UCSD-AML1 (cell line): ENCODE results near the gene ZNF525.
"Not testable (repeated sequence)": the region's sequence is repeated elsewhere in the genome, so short reads cannot be mapped to it uniquely, and the experiment has no call there.

Experiments used
- DNase-seq: peaks from one replicate; lab custom pipeline; 2025; ENCODE audit not compliant: unreplicated experiment; lab: John Stamatoyannopoulos, UW

ZNF525 gene

GRCh38 chr19:53365134-53365898, at the start of gene ZNF525:
Gene ZNF525 (plus strand): TSS chr19:53365705. CDS start chr19:53372282, 6,577 bp downstream.
- DNase-seq, result peak; percentile 84

GRCh38 chr19:53328967-53329366, 36.5 kb upstream of the ZNF525 start:
- DNase-seq, result no peak

DNA sequence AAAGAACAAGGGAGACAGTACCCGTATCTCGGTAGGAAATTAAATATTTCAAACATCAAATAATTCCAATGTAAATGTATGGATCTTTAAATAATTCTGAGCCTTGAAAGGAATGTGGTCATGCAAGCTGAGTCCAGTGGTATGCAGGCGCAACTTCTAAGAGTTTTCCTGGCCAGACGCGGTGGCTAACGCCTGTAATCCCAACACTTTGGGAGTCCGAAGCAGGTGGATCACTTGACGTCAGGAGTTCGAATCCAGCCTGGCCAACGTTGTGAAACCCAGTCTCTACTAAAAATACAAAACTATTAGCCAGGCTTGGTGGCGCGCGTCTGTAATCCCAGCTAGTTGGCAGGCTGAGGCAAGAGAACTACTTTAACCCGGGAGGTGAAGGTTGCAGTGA, 33.0 kb upstream of the ZNF525 start:
- DNase-seq, result no peak

GRCh38 chr19:53333066-53333462, 32.4 kb upstream of the ZNF525 start:
- DNase-seq, result peak; percentile 59

DNA sequence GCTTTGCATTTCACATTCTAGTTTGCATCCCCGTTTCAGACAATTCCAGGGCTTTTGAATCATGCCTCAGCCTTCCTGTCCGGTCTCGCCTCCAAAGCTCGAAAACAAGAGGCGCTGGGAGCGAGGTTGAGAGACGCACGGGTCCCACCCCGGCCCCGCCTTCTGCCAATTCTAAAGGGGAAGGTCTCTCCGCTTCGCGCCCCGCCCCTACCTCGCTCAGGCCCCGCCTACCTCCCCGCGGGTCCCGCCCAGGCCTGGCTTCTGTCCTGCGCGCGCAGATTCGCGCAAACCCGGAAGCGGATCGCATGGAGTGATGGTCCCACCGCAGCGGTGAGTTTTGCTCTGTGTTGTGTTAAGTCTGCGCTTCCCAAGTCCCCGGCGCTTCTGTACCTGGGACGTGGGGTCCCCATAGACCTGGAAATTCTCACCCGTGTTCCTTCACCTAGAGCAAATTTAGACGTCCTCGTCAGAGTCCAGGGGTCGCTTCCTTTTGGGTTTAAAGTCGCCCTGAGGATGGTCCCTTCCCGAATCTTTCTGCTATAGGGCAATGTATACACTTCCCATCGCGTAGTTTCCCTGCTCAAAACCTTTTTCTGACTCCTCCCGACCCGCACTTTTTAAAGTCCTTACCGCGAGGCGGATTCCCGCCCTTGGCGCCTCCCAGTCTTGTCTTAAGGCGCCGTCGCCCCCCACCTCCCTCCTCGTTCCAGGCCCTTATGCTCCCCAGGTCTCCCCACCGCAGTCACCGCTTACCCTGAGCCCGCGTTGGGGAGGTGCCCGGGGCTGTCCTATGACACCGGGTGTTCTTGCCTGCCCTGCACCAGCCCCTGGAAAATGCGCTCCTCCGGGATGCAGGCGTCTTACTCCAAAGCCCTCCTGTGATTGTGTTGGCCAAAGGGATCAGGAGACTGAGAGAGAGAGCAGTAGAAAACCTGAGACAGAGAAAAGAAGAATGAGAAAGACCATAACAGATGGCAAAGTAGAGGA, 31.7 kb upstream of the ZNF525 start, which contains the start of gene ZNF845:
Gene ZNF845, plus strand, starts transcription at position 287 of the 987 bp plus-strand sequence. CDS start 7,559 bp downstream, outside the sequence.
- DNase-seq, result peak; percentile 95

- not testable (repeated sequence) for DNase-seq
These were observed 21.1 kb upstream of the ZNF525 start for GRCh38 chr19:53344403-53344802.

- no peak for DNase-seq
These were observed 9.8 kb upstream of the ZNF525 start for GRCh38 chr19:53355739-53356138.

GRCh38 chr19:53357821-53358581, 7.5 kb upstream of the ZNF525 start:
- no peak for DNase-seq

DNA sequence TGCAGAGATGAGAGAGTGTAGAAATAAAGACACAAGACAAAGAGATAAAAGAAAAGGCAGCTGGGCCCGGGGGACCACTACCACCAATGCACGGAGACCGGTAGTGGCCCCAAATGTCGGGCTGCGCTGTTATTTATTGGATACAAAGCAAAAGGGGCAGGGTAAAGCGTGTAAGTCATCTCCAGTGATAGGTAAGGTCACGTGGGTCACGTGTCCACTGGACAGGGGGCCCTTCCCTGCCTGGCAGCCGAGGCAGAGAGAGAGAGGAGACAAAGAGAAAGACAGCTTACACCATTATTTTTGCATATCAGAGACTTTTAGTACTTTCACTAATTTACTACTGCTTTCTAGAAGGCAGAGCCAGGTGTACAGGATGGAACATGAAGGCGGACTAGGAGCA, 5.4 kb upstream of the ZNF525 start:
- DNase-seq, result not testable (repeated sequence)

GRCh38 chr19:53365899-53366493, 491 bp downstream of the ZNF525 start:
- no peak for DNase-seq

- DNase-seq, result no peak
These were observed 6.7 kb downstream of the ZNF525 start for GRCh38 chr19:53372196-53372595.

DNA sequence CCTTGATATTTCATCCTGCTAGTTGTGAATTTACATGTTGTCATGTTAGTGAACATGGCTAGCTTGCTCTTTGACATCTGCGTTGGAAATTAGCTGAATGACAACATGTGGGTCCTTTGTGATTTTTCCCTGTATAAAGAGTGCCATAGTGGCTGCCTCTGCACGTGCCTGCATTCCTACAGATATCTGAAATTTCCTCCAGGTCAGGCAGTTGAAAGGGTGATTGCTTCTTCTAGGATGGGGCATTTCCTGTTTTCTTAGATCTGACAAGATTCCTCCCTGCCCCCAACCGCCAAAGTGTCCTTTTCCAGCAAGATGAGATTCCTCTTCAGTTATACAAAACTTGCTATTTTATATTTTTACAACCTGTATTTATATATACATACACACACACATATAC, 8.8 kb downstream of the ZNF525 start:
- DNase-seq, result no peak

DNA sequence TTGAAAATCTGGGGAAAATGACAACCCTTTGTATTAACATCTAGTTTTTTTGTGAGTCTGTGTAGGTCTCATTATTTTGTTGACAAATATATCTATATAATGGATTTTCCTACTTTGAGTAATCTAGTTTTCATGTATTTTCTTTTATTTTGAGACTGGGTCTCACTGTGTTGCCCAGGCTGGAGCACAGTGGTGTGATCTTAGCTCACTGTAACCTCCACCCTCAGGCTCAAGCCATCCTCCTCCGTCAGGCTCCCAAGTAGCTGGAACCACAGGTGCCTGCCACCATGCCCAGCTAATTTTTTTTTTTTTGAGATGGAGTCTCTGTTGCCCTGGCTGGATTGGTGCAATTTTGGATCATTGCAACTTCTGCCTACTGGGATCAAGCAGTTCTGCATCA, 9.2 kb downstream of the ZNF525 start:
- DNase-seq, result no peak

DNA sequence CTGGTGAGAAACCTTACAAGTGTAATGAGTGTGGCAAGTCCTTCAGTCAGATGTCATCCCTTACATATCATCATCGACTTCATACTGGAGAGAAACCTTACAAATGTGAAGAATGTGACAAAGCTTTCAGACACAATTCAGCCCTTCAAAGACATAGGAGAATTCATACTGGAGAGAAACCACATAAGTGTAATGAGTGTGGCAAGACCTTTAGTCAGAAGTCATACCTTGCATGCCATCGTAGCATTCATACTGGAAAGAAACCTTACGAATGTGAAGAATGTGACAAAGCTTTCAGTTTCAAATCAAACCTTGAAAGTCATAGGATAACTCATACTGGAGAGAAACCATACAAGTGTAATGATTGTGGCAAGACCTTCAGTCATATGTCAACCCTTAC, 15.9 kb downstream of the ZNF525 start:
- DNase-seq, result no peak

- DNase-seq, result no peak
These were observed 22.7 kb downstream of the ZNF525 start for GRCh38 chr19:53388168-53388567.

GRCh38 chr19:53388904-53389303, 23.4 kb downstream of the ZNF525 start:
- no peak for DNase-seq

DNA sequence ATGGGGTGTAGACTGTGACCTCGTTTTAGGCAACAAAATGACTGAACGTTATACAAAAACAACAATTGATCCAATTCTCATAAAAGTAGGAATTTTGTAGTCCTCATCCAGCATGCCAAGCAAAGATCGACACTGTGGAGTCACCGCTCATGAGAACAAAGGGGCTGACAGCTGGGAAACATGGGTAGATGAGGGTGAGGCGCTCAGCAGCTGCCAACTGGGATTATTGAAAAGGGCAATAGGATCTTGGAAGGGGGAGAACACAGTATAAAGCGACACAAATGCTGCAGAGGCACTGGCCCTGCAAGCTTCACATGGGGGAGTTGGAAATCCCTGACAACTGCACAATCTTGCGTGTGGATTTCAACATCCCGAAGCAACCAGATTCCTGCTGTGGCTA, 24.1 kb downstream of the ZNF525 start:
- DNase-seq, result no peak

DNA sequence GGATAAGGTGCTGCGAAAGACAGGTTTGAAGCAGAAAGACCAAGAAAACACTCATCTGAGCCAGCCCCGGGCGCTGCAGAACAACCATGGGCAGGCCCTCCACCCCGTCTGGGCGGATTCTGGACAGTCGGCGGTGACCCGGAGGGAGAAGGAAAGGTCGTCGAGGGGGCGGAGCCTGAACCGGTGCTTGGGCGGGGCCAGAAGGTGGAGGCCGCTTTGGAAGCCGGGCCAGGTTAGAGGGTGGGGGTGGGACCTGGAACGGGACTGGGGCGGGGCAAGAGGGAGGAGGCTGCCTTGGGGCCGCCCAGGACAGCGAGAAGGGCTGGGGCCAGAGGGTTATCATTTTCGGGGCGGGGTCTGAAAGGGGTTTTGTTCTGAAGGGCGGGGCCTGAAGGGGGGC, 24.5 kb downstream of the ZNF525 start:
- DNase-seq, result no peak

GRCh38 chr19:53394522-53394973, 29.0 kb downstream of the ZNF525 start:
- DNase-seq, result no peak

DNA sequence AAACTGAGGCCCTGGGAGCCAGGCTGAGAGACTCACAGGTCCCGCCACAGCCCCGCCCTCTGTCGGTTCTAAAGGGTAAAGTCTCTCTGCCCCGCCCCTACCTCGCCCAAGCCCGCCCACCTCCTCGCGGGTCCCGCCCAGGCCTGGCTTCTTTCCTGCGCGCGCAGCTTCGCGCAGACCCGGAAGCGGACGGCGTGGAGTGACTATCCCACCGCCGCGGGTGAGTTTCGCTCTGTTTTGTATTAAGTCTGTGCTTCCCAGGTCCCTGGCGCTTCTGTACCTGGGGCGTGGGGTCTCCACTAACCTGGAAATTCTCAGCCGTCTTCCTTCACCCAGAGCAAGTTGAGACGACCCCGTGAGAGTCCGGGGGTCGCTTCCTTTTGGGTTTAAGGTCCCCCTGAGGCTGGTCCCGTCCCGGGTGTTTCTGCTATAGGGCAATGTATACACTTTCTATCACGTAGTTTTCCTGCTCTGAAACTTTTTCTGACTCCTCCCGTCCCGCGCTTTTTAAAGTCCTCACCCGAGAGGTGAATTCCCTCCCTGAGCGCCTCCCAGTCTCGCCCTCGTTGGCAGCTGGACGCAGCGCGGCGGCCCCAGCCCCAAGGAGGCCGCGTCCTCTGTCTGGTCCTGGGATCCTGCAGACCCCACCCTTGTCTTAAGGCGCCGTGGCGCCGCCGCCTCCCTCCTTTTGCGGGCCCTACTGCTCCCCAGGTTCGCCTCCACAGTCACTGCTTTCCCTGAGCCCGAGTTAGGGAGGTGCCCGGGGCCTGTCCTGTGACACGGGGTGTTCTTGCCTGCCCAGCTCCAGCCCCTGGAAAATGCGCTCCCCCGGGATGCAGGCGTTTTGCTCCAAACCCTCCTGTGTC, 29.7 kb downstream of the ZNF525 start, which contains the start of gene ZNF765:
Gene ZNF765, plus strand, starts transcription at position 176 of the 866 bp plus-strand sequence. CDS start 2,867 bp downstream, outside the sequence.
- peak; percentile 92 for DNase-seq
